NCI-H1092 (cell line): ENCODE measurements around the gene SYN1.
A peak's percentile ranks its signal among the peaks of the same experiment; 100 is the strongest.

Source experiments
- DNase-seq: peaks from one replicate; lab custom pipeline; 2025; lab: John Stamatoyannopoulos, UW

Gene SYN1

GRCh38 chrX:47523297-47523696 is 96.4 kb downstream of the SYN1 start:
- DNase-seq = peak; percentile 71
